GM20000 (cell line): ENCODE measurements around the gene CETN3.

Experiments used
- DNase-seq: peaks from one replicate; pipeline ENCODE4 v3.0.0; 2012; ENCODE audit warnings: low spot score
- CTCF ChIP-seq: IDR thresholded peaks from 2 replicates; pipeline ENCODE4 v1.5.1; 2012; ENCODE audit warnings: mild to moderate bottlenecking, control low read depth; ENCODE audit errors: extremely low read depth, missing control alignments

The CETN3 gene

GRCh38 chr5:90366948-90367347 lies 42.6 kb downstream of the CETN3 start:
- no peak for DNase-seq
- no peak for TF ChIP-seq CTCF

- no peak for TF ChIP-seq CTCF
These were observed 44.2 kb downstream of the CETN3 start for GRCh38 chr5:90365328-90365727.

GRCh38 chr5:90359073-90359920 lies 50.3 kb downstream of the CETN3 start:
- TF ChIP-seq CTCF = no peak

More at GRCh38 chr5:90365328-90365727, 44.2 kb downstream of the CETN3 start:
- DNase-seq = no peak

GRCh38 chr5:90356622-90357021 lies 52.9 kb downstream of the CETN3 start:
- TF ChIP-seq CTCF = no peak
- no peak for DNase-seq

More at GRCh38 chr5:90359073-90359920, 50.3 kb downstream of the CETN3 start:
- no peak for DNase-seq

GRCh38 chr5:90356176-90356575 lies 53.4 kb downstream of the CETN3 start:
- TF ChIP-seq CTCF = no peak
- DNase-seq = no peak

GRCh38 chr5:90355635-90356034 lies 53.9 kb downstream of the CETN3 start:
- TF ChIP-seq CTCF = no peak
- DNase-seq = no peak

GRCh38 chr5:90353254-90353653 lies 56.3 kb downstream of the CETN3 start:
- DNase-seq = no peak
- no peak for TF ChIP-seq CTCF
